Heart left ventricle (tissue), 13 donors: Measurements from ENCODE around the gene KRI1.

Experiments
- POLR2A ChIP-seq, 2 donors: fragments of 450-650 bp; IDR thresholded peaks; one replicate each; pipeline ENCODE4 v1.6.1; 2017; ENCODE audit warnings: antibody characterized with exemption in 2 of 2, mild to moderate bottlenecking in 2 of 2, moderate library complexity in 2 of 2
- TF ChIP-seq, protein P1 (sequence below), 12 donors: fragments of 200-600 bp; sonication (generic) in 4 of 12; IDR thresholded peaks; one replicate each; pipeline versions ENCODE4 v1.5.0 to v1.8.0; 2018 to 2022; ENCODE audit warnings: antibody characterized with exemption in 12 of 12, mild to moderate bottlenecking in 5 of 12
- donor health status: ischemic (EF 13 %, LVEDD 7.1; RV severe dilation, severe dysfunction).
- donor health status: DM: no; HTN: yes; CAD: no.
- donor health status: DM: no; HTN: no; CAD: no.
- donor health status: ischemic (EF 25% LVEDD 6.9; RV normal size, moderate dysfunction).
- donor health status: ischemic (EF 25% LVEDD 5.7; RV mildly dilated, moderate dysfunction).
- donor health status: ischemic (EF 35%, LVEDD 5.7; RV mildly dilated, moderate dysfunction).
- donor health status: nonischemic (EF 11% LVEDD 7.7; RV severe dilation, severe dysfunction).
- donor health status: DM: yes; HTN: yes; CAD: no.
- donor health status: PGD.
- donor health status: ischemic (EF 29% LVEDD 5.4; RV normal size, mild dysfunction).
- donor health status: nonischemic (EF 23%, LVEDD 6.1; RV moderate dilation, normal function).

GRCh38 chr19:10553943-10554381, 11.8 kb downstream of the KRI1 start:
- TF ChIP-seq, protein P1, sequence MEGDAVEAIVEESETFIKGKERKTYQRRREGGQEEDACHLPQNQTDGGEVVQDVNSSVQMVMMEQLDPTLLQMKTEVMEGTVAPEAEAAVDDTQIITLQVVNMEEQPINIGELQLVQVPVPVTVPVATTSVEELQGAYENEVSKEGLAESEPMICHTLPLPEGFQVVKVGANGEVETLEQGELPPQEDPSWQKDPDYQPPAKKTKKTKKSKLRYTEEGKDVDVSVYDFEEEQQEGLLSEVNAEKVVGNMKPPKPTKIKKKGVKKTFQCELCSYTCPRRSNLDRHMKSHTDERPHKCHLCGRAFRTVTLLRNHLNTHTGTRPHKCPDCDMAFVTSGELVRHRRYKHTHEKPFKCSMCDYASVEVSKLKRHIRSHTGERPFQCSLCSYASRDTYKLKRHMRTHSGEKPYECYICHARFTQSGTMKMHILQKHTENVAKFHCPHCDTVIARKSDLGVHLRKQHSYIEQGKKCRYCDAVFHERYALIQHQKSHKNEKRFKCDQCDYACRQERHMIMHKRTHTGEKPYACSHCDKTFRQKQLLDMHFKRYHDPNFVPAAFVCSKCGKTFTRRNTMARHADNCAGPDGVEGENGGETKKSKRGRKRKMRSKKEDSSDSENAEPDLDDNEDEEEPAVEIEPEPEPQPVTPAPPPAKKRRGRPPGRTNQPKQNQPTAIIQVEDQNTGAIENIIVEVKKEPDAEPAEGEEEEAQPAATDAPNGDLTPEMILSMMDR (IDR thresholded peaks at IDR 0.05): no peak
- no peak for TF ChIP-seq POLR2A (IDR thresholded peaks at IDR 0.05)
